Testis (tissue), 2 donors: Measurements from ENCODE around the gene RAI1.

Source experiments
- POLR2A ChIP-seq: fragments of 450-650 bp; IDR thresholded peaks from one replicate; pipeline ENCODE4 v1.6.1; 2017; ENCODE audit warnings: antibody characterized with exemption, mild to moderate bottlenecking, moderate library complexity
- TF ChIP-seq, protein P1 (sequence below), 3 experiments: fragments of 450-650 bp in 2 of 3; fragments of 200-600 bp in 1 of 3; sonication (generic) in 1 of 3; IDR thresholded peaks; one replicate each; pipeline ENCODE4 v1.5.1; 2016 to 2019; ENCODE audit warnings: antibody characterized with exemption in 3 of 3, mild to moderate bottlenecking in 2 of 3, moderate library complexity in 1 of 3

GRCh38 chr17:17836818-17837379 lies 155.6 kb downstream of the RAI1 start, which contains the start of gene SREBF1:
- TF ChIP-seq, protein P1, sequence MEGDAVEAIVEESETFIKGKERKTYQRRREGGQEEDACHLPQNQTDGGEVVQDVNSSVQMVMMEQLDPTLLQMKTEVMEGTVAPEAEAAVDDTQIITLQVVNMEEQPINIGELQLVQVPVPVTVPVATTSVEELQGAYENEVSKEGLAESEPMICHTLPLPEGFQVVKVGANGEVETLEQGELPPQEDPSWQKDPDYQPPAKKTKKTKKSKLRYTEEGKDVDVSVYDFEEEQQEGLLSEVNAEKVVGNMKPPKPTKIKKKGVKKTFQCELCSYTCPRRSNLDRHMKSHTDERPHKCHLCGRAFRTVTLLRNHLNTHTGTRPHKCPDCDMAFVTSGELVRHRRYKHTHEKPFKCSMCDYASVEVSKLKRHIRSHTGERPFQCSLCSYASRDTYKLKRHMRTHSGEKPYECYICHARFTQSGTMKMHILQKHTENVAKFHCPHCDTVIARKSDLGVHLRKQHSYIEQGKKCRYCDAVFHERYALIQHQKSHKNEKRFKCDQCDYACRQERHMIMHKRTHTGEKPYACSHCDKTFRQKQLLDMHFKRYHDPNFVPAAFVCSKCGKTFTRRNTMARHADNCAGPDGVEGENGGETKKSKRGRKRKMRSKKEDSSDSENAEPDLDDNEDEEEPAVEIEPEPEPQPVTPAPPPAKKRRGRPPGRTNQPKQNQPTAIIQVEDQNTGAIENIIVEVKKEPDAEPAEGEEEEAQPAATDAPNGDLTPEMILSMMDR (IDR thresholded peaks at IDR 0.05), result no peak
- no peak for TF ChIP-seq POLR2A
